K562 (cell line): ENCODE results near the gene FLT1. TPM values are rescaled to one million over a fixed set of nuclear protein-coding genes. Genes with fewer than 3 reads are reported as not detected.

Source experiments
- BDP1 ChIP-seq: IDR thresholded peaks from 3 replicates; pipeline ENCODE4 v1.6.1; 2011; ENCODE audit not compliant: insufficient read length, insufficient read depth
- CBX1 ChIP-seq: sonication (generic); IDR thresholded peaks from 2 replicates; pipeline ENCODE4 v1.6.1; 2016; ENCODE audit warnings: antibody characterized with exemption, low read depth, mild to moderate bottlenecking
- DEAF1 ChIP-seq: fragments of 450-650 bp; formaldehyde crosslinking; IDR thresholded peaks from 2 replicates; pipeline ENCODE4 v1.4.0; 2020; ENCODE audit warnings: mild to moderate bottlenecking, moderate library complexity
- KHSRP ChIP-seq: fragments of 450-650 bp; IDR thresholded peaks from 2 replicates; pipeline ENCODE4 v1.6.1; 2017
- LEF1 ChIP-seq: fragments of 450-650 bp; IDR thresholded peaks from 2 replicates; pipeline ENCODE4 v1.6.1; 2016; ENCODE audit warnings: mild to moderate bottlenecking
- MAFK ChIP-seq: IDR thresholded peaks from 2 replicates; pipeline ENCODE4 v1.6.1; 2011; ENCODE audit warnings: low read length, improper control_type of control experiment
- NCOA1 ChIP-seq: fragments of 450-650 bp; IDR thresholded peaks from 2 replicates; pipeline ENCODE4 v1.6.1; 2016; ENCODE audit warnings: low read depth
- NFRKB ChIP-seq: fragments of 450-650 bp; IDR thresholded peaks from 2 replicates; pipeline ENCODE4 v1.6.1; 2016; ENCODE audit warnings: low read depth
- SMARCC2 ChIP-seq: fragments of 450-650 bp; IDR thresholded peaks from 2 replicates; pipeline ENCODE4 v1.6.1; 2017; ENCODE audit warnings: antibody characterized with exemption, moderate library complexity, mild to moderate bottlenecking, low read depth
- ZBTB11 ChIP-seq, 3 experiments: fragments of 200-800 bp in 1 of 3; fragments of 250-450 bp in 1 of 3; fragments of 450-650 bp in 1 of 3; sonication (Bioruptor Pico) in 1 of 3; sonication (Bioruptor generic) in 1 of 3; formaldehyde crosslinking in 1 of 3; IDR thresholded peaks; 2 replicates each; pipeline versions ENCODE4 v1.6.1 to v1.8.0; 2016 to 2022; ENCODE audit warnings: mild to moderate bottlenecking in 2 of 3, missing genetic modification characterization in 2 of 3, missing compliant biosample characterization in 1 of 3, moderate library complexity in 1 of 3
- ZNF586 ChIP-seq: fragments of 450-650 bp; formaldehyde crosslinking; conservative IDR thresholded peaks from 2 replicates; pipeline ENCODE4 v1.4.0; 2020; ENCODE audit warnings: mild to moderate bottlenecking, moderate library complexity
- ZNF639 ChIP-seq, 2 experiments: fragments of 200-800 bp in 1 of 2; sonication (Bioruptor generic) in 1 of 2; sonication (generic) in 1 of 2; formaldehyde crosslinking in 1 of 2; IDR thresholded peaks in 1 of 2; conservative IDR thresholded peaks in 1 of 2; 2 replicates each; pipeline versions ENCODE4 v1.5.0 to v1.6.1; 2016 to 2020; ENCODE audit warnings: missing compliant biosample characterization in 1 of 2, missing genetic modification characterization in 1 of 2, missing genetic modification reagents in 1 of 2
- ZNF655 ChIP-seq: fragments of 250-450 bp; sonication (Bioruptor Pico); IDR thresholded peaks from 2 replicates; pipeline ENCODE4 v1.5.0; 2021
- polyA plus RNA-seq, 8 experiments: library from polyadenylated mRNA; depleted of rRNA in 4 of 8; stranded (reverse) in 5 of 8; unstranded in 3 of 8; fragments of >200 nt; fragmentation: Nextera tagmentation in 2 of 8; fragmentation: Illumina TruSeq in 1 of 8; extraction: Ambion mirVana in 2 of 8; extraction: Trizol in 1 of 8; gene quantifications; 2 replicates each; pipeline versions ENCODE4 v1.2.1 to v1.2.3, GENCODE V29; 2011 to 2014; ENCODE audit warnings: inconsistent platforms in 1 of 8, missing spikeins in 1 of 8
- total RNA-seq, 7 experiments: library from RNA; depleted of rRNA in 6 of 7; stranded (reverse); fragments of >200 nt in 6 of 7; fragmentation: Illumina TruSeq in 2 of 7; extraction: Trizol in 2 of 7; gene quantifications; 2 replicates each; pipeline versions ENCODE4 v1.2.1 to v1.2.3, GENCODE V29; 2011 to 2021; ENCODE audit warnings: low replicate concordance in 1 of 7

The FLT1 gene
- total and polyA plus RNA-seq, 9 of the 15 experiments (the other 6 are each of a cell fraction or from before 2014, with no cell fraction given): 0.01 to 2.0 (median 0.22) TPM

GRCh38 chr13:28533125-28533436 is 38.2 kb upstream of the FLT1 start (continued):
- TF ChIP-seq MAFK (no peak), BDP1 (no peak), ZNF639 (CRISPR knock-in tag; conservative IDR thresholded peaks at IDR 0.05 in 1 of 2, IDR thresholded peaks at IDR 0.05 in 1 of 2) (peak in 1 of 2 experiments; percentile 4; a peak in 1 of 4 replicates), CBX1 (no peak), NCOA1 (peak; percentile 6; the same call in 1 of the 2 replicates), ZNF586 (CRISPR knock-in tag) (no peak), LEF1 (0 out of 2 replicates have a peak, but pooled peaks have one; percentile 1), DEAF1 (CRISPR knock-in tag) (no peak), ZNF655 (CRISPR knock-in tag) (no peak), NFRKB (0 out of 2 replicates have a peak, but pooled peaks have one; percentile 63), SMARCC2 (0 out of 2 replicates have a peak, but pooled peaks have one; percentile 1), KHSRP (no peak), ZBTB11 (CRISPR knock-in tag; IDR thresholded peaks at IDR 0.05) (0 out of 6 replicates have a peak, but pooled peaks of 1 of the 3 experiments have one; percentile 15)
- TF ChIP-seq, all 486 proteins: peak for 12
